Endothelial cell (in vitro differentiated cells): ENCODE results near the gene FAM193A. TPM values are rescaled to one million over a fixed set of nuclear protein-coding genes. Genes with fewer than 3 reads are reported as not detected.
"Not testable (repeated sequence)": the region's sequence is repeated elsewhere in the genome, so short reads cannot be mapped to it uniquely, and the experiment has no call there.

ENCODE experiments used
- DNase-seq: peaks from one replicate; pipeline ENCODE4 v3.0.0; 2021; ENCODE audit warnings: low spot score
- H3K27ac Mint-ChIP-seq: one replicate; pipeline ENCODE4 v1.8.0; 2021; ENCODE audit warnings: mixed read lengths, inconsistent platforms; ENCODE audit not compliant: unreplicated experiment
- H3K27me3 Mint-ChIP-seq: one replicate; pipeline ENCODE4 v1.8.0; 2021; ENCODE audit warnings: mild to moderate bottlenecking, moderate library complexity, mixed read lengths, inconsistent platforms; ENCODE audit not compliant: unreplicated experiment
- H3K36me3 Mint-ChIP-seq: one replicate; pipeline ENCODE4 v1.8.0; 2021; ENCODE audit warnings: mild to moderate bottlenecking, low read depth, mixed read lengths, inconsistent platforms; ENCODE audit not compliant: unreplicated experiment
- H3K4me1 Mint-ChIP-seq: one replicate; pipeline ENCODE4 v1.8.0; 2021; ENCODE audit warnings: mild to moderate bottlenecking, mixed read lengths, inconsistent platforms; ENCODE audit not compliant: unreplicated experiment
- H3K4me3 Mint-ChIP-seq: one replicate; pipeline ENCODE4 v1.8.0; 2021; ENCODE audit warnings: mild to moderate bottlenecking, mixed read lengths, inconsistent platforms; ENCODE audit not compliant: unreplicated experiment
- H3K9me3 Mint-ChIP-seq: one replicate; pipeline ENCODE4 v1.8.0; 2021; ENCODE audit warnings: mixed read lengths, inconsistent platforms; ENCODE audit not compliant: unreplicated experiment
- CTCF ChIP-seq: fragments of 200-600 bp; sonication (generic); IDR thresholded peaks from one replicate; pipeline ENCODE4 v1.5.0; 2021; ENCODE audit warnings: antibody characterized with exemption; ENCODE audit not compliant: unreplicated experiment
- total RNA-seq: library from RNA; stranded (reverse); fragmentation: NEBNext Ultra II Directional; extraction: Animal tissue kit (Norgen Biotek cat#: 25700); gene quantifications from one replicate; pipeline ENCODE4 v1.2.1, GENCODE V29; 2021; ENCODE audit not compliant: unreplicated experiment

Gene FAM193A
- total RNA-seq, 1 donor from 2014 or later, result 33.7 TPM

- TF ChIP-seq CTCF, result no peak
- H3K9me3 Mint-ChIP-seq, result no peaks in the 10 kb centered on the region
- H3K4me3 Mint-ChIP-seq, result peak overlapping the region; percentile 97
Observed at GRCh38 chr4:2535376-2536192, 863 bp upstream of the FAM193A start.

GRCh38 chr4:2537011-2537830 is 774 bp downstream of the FAM193A start:
- peak; percentile 49 for DNase-seq
- Mint-ChIP-seq H3K27me3 (peaks cover 7% of the 10 kb centered on the region), H3K4me3 (peak overlapping the region; percentile 94), H3K4me1 (peaks cover 4% of the 10 kb centered on the region), H3K27ac (peak overlapping the region; percentile 85), H3K36me3 (no peaks in the 10 kb centered on the region), H3K9me3 (no peaks in the 10 kb centered on the region)
- TF ChIP-seq CTCF, result no peak

More at GRCh38 chr4:2535376-2536192, 863 bp upstream of the FAM193A start:
- peaks cover 4% of the 10 kb centered on the region for H3K4me1 Mint-ChIP-seq
- peaks cover 9% of the 10 kb centered on the region for H3K27me3 Mint-ChIP-seq
- DNase-seq, result peak; percentile 62
- H3K27ac Mint-ChIP-seq, result peak overlapping the region; percentile 96
- no peaks in the 10 kb centered on the region for H3K36me3 Mint-ChIP-seq

- H3K27me3 Mint-ChIP-seq, H3K9me3 Mint-ChIP-seq, H3K4me1 Mint-ChIP-seq, H3K36me3 Mint-ChIP-seq, H3K27ac Mint-ChIP-seq, DNase-seq: not testable (repeated sequence)
- peak overlapping the region; percentile 13 for H3K4me3 Mint-ChIP-seq
Observed at GRCh38 chr4:2543580-2544191, 7.2 kb downstream of the FAM193A start.

- Mint-ChIP-seq H3K36me3 (peaks cover 3% of the 10 kb centered on the region), H3K4me1 (peaks cover 2% of the 10 kb centered on the region), H3K4me3 (no peak overlapping the region), H3K27ac (no peak overlapping the region), H3K9me3 (no peaks in the 10 kb centered on the region), H3K27me3 (no peaks in the 10 kb centered on the region)
- no peak for DNase-seq
- TF ChIP-seq CTCF, result no peak
Observed at GRCh38 chr4:2545321-2546013, 9.0 kb downstream of the FAM193A start.

- H3K36me3 Mint-ChIP-seq, result peaks cover 3% of the 10 kb centered on the region
- H3K4me3 Mint-ChIP-seq, result no peak overlapping the region
- H3K27ac Mint-ChIP-seq, result no peak overlapping the region
- H3K4me1 Mint-ChIP-seq, result peaks cover 2% of the 10 kb centered on the region
- no peak for TF ChIP-seq CTCF
- DNase-seq, result no peak
- no peaks in the 10 kb centered on the region for H3K9me3 Mint-ChIP-seq
- H3K27me3 Mint-ChIP-seq, result peaks cover under 1% of the 10 kb centered on the region
Observed at GRCh38 chr4:2546286-2546823, 9.9 kb downstream of the FAM193A start.

- DNase-seq, H3K4me1 Mint-ChIP-seq, H3K9me3 Mint-ChIP-seq, H3K27me3 Mint-ChIP-seq, H3K4me3 Mint-ChIP-seq, H3K36me3 Mint-ChIP-seq, H3K27ac Mint-ChIP-seq: not testable (repeated sequence)
Observed at GRCh38 chr4:2546961-2547691, 10.7 kb downstream of the FAM193A start.
